Stimulated activated memory B cell treated with anti-CD40 and anti-IgM and Interleukin-4, amounts not matched to agents 10 μg/mL and 1 μg/mL and 100 μg/mL, for 72 hours (primary cell): Measurements from ENCODE around the gene STK10.
A peak's percentile ranks its signal among the peaks of the same experiment; 100 is the strongest.

Experiments
- ATAC-seq: fragments of 150-1000 bp; cut with Tn5 transposase; 2 replicates; pipeline ENCODE4 v1.10.0; 2021
- H3K27ac Mint-ChIP-seq: one replicate; pipeline ENCODE4 v1.8.0; 2022; ENCODE audit warnings: mild to moderate bottlenecking, mixed read lengths
- H3K27me3 Mint-ChIP-seq: one replicate; pipeline ENCODE4 v1.8.0; 2022; ENCODE audit warnings: mixed read lengths
- H3K36me3 Mint-ChIP-seq: one replicate; pipeline ENCODE4 v1.8.0; 2022; ENCODE audit warnings: mixed read lengths
- H3K4me1 Mint-ChIP-seq: one replicate; pipeline ENCODE4 v1.8.0; 2022; ENCODE audit warnings: mixed read lengths
- H3K4me3 Mint-ChIP-seq: one replicate; pipeline ENCODE4 v1.8.0; 2022; ENCODE audit warnings: mild to moderate bottlenecking, moderate library complexity, mixed read lengths
- H3K9me3 Mint-ChIP-seq: one replicate; pipeline ENCODE4 v1.8.0; 2022; ENCODE audit warnings: mixed read lengths

The STK10 gene

DNA sequence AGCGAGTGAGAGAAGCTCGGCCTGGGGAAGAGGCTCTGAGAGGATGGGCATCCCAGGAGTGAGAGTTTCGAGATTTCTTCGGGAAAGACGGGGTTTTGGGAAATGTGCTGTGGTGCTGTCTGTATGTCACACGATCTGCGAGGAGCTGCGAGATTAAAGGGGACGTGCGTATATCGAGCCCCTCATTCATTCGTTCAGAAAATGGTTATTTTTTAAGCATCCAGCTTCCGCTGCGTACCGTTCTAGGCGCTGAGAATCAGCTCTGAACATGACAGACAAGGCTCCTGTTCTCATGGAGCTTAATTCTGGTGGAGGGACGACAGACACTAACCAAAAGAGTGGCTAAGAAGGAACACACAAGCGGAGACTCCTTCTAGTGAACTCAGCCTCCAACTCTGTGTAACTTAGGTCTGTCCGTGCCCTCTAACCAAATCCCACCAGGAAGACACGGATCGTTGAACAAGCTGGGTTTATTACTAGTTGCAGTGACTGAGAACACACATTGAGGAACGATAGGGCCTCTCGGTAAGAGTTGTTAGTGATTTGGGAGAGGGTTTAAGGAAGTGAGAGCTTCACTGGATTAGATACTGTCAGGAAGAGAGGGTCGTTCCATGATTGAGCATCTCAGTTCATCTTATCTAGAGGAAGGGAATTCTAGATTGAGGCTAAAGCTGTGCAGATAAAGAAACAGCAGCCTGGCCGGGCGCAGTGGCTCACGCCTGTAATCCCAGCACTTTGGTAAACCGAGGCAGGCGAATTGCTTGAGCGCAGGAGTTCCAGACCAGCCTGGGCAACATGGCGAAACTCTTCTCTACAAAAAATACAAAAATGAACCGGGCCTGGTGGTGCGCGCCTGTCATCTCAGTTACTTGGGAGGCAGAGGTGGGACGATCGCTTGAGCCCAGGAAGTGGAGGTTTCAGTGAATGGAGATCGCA is 180.6 kb downstream of the STK10 start:
- peaks cover 42% of the 10 kb centered on the region for H3K4me1 Mint-ChIP-seq
- no peak for ATAC-seq
- H3K9me3 Mint-ChIP-seq = no peaks in the 10 kb centered on the region

DNA sequence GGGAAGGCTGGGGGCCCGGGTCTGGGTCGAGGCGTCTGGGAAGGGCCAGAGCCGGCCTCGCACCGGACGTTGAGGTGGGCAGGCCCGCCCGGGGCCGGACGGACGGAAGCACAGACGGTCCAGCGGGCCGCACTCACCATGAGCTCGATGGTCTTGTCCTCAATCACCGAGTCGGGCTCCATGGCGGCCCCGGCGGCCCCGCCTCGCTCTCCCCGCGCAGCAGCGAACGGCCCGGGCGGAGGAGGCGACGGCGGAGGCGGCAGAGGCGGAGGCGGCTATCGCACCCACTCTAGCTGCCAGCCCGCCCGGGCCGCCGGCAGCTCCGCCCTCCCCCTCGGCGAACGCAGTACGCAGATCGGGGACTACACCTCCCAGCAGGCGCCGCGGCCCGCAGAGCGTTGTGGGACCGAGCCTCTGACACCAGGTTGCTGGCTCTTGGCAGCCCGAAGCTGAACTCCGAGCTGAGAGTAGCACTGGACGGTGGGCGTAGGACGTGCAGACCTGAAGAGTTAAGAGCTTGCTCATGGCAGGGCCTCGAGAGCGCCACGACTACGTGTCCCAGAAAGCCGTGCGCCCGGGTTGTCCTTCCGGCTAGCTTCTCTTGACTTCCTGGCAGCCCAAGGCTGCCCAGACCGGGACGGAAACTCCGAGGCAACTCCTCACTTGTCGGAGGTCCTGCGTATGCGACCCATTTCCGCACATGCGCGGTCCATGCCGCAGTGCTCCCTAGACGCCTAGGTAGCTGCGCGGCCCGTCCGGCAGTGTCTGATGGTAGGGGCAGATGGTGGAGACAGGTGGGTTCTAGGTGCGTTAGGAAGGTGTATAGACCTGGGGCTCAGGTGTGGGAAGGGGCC is 181.5 kb downstream of the STK10 start, which contains the start of gene FBXW11:
FBXW11 (minus strand) TSS at position 318 of the 854 bp plus-strand sequence; CDS start at position 182, 136 bp downstream.
- H3K4me3 Mint-ChIP-seq = peak within 1 kb of the TSS; percentile 90
- H3K4me1 Mint-ChIP-seq = peaks cover 51% of the 10 kb centered on the region
- H3K9me3 Mint-ChIP-seq = no peaks in the 10 kb centered on the region
- H3K36me3 Mint-ChIP-seq = peaks cover 12% of the 10 kb centered on the region
- H3K27ac Mint-ChIP-seq = peak within 1 kb of the TSS; percentile 96
- no peaks in the 10 kb centered on the region for H3K27me3 Mint-ChIP-seq
- ATAC-seq = peak; percentile 94

More for the DNA sequence above, 180.6 kb downstream of the STK10 start:
- peaks cover 12% of the 10 kb centered on the region for H3K36me3 Mint-ChIP-seq
- H3K4me3 Mint-ChIP-seq = peak overlapping the region; percentile 90
- H3K27me3 Mint-ChIP-seq = no peaks in the 10 kb centered on the region
- H3K27ac Mint-ChIP-seq = peak overlapping the region; percentile 96

DNA sequence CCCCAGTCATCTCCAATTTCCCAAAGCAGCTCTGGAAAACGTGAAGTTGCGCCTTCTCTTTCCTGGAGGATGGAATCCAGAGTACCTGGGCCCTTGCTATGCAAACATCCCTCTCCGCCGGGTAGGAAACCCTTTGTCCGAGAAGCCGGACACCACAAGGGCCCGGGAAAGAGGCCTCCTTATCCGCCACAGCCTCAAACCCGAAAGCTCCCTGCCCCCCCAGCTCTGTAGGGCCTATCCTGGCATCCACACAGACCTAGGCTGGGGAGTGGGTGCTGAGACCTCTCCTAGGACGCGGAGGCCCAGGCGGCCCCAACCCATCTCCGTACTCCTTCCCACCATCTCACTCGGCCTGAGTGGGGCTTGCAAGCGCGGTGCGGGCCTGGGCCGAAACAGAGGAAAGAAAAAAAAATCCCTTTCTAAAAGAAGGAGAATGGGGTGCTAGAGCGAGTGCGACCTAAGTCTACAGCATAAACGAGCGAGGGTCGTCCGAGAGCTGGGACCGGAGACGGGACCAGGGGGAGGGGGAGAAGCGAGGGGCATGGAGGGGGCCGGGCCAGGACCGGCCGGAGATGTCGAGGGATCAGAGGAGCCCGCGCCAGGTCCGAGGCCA is 182.2 kb downstream of the STK10 start:
- H3K27ac Mint-ChIP-seq = peak overlapping the region; percentile 96
- H3K9me3 Mint-ChIP-seq = no peaks in the 10 kb centered on the region
- H3K27me3 Mint-ChIP-seq = no peaks in the 10 kb centered on the region
- ATAC-seq = peak; percentile 48
- peak overlapping the region; percentile 90 for H3K4me3 Mint-ChIP-seq
- H3K4me1 Mint-ChIP-seq = peaks cover 58% of the 10 kb centered on the region
- peaks cover 12% of the 10 kb centered on the region for H3K36me3 Mint-ChIP-seq

DNA sequence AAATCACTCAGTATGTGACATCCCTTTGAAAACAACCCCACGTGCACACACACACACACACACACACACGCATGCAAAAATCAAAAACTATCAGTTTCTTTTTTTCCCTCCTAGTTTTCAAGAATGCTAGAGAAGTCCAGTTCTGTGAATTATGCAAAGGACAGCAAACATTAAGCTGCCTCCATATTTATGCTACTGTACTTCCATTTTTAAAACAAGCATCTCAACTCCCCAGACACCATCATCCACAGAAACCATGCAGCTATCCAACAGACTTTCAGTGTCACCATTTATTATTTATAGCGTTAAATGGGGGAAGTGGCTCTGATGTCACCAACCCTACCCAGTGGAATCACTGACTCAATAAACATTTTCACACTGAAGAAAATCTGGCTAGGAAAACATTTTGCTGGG is 183.2 kb downstream of the STK10 start:
- ATAC-seq = no peak
- H3K27ac Mint-ChIP-seq = peak overlapping the region; percentile 96
- peaks cover 16% of the 10 kb centered on the region for H3K36me3 Mint-ChIP-seq
- H3K9me3 Mint-ChIP-seq = no peaks in the 10 kb centered on the region
- H3K27me3 Mint-ChIP-seq = no peaks in the 10 kb centered on the region
- peak overlapping the region; percentile 90 for H3K4me3 Mint-ChIP-seq
- H3K4me1 Mint-ChIP-seq = peaks cover 68% of the 10 kb centered on the region

DNA sequence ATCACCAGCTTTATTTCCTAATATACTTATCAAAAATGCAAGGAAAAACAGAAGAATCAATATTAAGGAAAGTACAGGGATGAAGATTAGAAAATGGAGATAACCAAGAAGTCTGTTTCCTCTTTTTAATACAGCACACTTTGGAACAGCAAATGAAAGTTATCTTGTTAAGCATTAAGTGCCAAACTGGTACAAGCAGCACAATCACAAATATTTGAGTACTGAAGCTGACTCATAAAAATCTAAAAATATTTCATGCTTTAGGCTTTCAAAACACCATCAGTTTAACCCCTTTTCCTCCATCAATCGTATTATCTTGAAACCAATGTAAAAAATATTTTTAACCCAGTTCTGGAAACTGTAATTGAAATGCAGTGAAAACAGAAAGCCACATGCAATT is 184.3 kb downstream of the STK10 start:
- Mint-ChIP-seq H3K4me3 (peak overlapping the region; percentile 57), H3K4me1 (peaks cover 74% of the 10 kb centered on the region), H3K27ac (peak overlapping the region; percentile 83)

DNA sequence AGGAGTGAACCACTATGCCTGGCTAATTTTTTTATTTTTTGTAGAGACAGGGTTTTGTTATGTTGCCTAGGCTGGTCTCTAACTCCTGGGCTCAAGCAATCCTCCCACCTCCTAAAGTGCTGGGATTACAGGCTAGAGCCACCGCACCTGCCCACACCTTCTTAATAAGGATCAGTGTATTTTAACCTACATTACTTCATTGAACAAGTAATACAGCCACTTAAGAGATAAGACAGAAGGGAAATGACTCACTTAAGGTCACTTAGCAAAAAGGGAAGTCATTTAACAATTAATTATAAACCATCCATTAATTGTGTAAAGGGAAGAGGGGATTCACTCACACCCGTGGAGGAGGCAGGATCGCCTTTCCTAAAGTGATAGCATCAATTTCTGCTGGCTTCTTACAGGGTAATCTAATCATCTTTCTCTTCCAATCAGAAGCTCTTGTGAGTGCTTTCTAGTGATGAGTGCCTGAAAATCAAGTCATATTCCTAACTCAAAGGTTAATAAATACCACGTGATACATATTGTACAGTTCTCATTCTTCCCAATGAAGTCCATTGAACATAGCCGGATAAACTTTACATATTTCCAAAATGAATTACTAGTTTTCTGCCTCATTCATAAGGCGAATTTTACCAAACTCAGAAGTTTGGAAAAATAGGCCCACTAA is 185.0 kb downstream of the STK10 start:
- Mint-ChIP-seq H3K27me3 (no peaks in the 10 kb centered on the region), H3K9me3 (no peaks in the 10 kb centered on the region), H3K36me3 (peaks cover 19% of the 10 kb centered on the region), H3K4me1 (peaks cover 75% of the 10 kb centered on the region), H3K27ac (peak overlapping the region; percentile 83), H3K4me3 (no peak overlapping the region)
- ATAC-seq = no peak

More for the DNA sequence above, 184.3 kb downstream of the STK10 start:
- ATAC-seq = no peak
- Mint-ChIP-seq H3K27me3 (no peaks in the 10 kb centered on the region), H3K36me3 (peaks cover 19% of the 10 kb centered on the region), H3K9me3 (no peaks in the 10 kb centered on the region)

DNA sequence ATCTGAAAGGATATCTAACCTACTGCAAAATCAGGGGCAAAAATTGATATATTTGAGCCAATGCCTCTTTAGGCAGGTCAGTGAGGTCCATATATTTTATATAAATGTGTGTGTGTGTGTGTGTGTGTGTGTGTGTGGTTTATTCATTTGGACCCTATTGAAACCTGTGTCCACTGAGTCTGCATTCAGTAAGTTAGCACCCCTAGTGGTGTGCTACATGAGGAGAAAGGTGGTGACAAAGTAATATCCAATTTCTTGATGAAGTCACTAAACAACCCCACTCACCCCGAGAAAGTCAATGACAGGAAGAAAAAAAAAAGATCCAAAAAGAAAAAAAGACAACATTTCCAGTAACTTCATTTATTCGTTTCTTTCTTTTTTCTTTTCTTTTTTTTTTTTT is 185.7 kb downstream of the STK10 start:
- Mint-ChIP-seq H3K9me3 (no peaks in the 10 kb centered on the region), H3K27me3 (no peaks in the 10 kb centered on the region), H3K27ac (peak overlapping the region; percentile 83), H3K36me3 (peaks cover 21% of the 10 kb centered on the region), H3K4me3 (no peak overlapping the region), H3K4me1 (peaks cover 75% of the 10 kb centered on the region)
- no peak for ATAC-seq

DNA sequence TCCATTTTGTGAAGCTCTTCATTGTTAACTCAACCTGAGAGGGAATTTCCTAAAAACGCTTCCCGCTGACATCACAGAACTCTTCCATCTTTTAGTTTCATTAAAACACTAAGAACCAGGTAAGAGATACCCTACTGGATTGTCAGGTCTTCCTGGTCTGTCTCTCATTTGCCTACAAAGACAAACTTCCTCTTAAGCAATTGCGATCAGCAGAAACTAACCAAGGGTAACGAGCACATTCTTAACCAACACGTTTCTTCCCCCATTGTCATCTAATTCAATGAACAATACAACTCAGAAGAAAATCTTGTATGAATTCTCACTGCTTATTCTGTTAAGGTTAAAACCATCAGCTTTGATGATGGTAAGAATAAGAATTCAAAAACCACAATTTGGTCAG is 188.1 kb downstream of the STK10 start:
- peaks cover 25% of the 10 kb centered on the region for H3K36me3 Mint-ChIP-seq
- peak overlapping the region; percentile 83 for H3K27ac Mint-ChIP-seq
- peaks cover 82% of the 10 kb centered on the region for H3K4me1 Mint-ChIP-seq
- H3K27me3 Mint-ChIP-seq = no peaks in the 10 kb centered on the region
- peak; percentile 88 for ATAC-seq
- H3K9me3 Mint-ChIP-seq = no peaks in the 10 kb centered on the region
- H3K4me3 Mint-ChIP-seq = peak overlapping the region; percentile 66

DNA sequence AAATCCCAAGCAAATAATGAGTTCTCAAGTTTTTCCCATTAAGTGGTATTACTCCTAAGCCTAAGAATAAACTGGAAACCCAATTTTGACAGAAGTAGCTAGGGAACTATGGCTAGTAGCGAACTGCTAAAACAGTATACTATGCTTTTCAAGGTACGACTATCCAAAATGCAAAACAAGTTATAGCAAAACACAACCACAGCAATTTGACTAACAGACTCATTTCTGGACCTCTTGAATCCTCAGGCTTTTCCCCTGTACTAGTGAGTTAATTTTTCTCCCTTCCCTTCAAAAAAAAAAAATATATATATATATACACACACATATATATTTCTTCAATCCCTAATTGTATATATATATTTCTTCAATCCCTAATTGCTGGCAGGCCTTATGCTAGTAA is 188.9 kb downstream of the STK10 start:
- Mint-ChIP-seq H3K9me3 (no peaks in the 10 kb centered on the region), H3K36me3 (peaks cover 25% of the 10 kb centered on the region), H3K27me3 (no peaks in the 10 kb centered on the region), H3K4me1 (peaks cover 81% of the 10 kb centered on the region), H3K27ac (peak overlapping the region; percentile 83), H3K4me3 (no peak overlapping the region)
- no peak for ATAC-seq

DNA sequence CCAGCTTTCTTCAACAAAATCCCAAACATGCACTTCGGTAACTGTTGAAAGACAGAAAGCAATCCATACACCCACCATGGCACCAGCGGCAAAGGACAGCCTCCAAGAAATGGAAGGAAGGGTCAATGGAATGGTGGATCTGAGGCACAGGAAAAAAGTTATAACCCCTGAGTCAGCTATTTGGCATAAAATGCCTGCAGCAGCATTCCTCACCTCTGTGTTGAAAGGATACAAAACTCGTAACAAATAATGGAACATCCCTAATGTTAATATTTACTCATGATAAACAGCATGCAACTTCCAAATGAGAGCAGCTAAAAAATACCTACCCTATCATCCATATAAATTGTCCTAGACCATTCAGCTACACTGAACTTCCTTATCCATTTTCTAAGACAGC is 191.0 kb downstream of the STK10 start:
- H3K27me3 Mint-ChIP-seq = no peaks in the 10 kb centered on the region
- no peak for ATAC-seq
- no peak overlapping the region for H3K27ac Mint-ChIP-seq

DNA sequence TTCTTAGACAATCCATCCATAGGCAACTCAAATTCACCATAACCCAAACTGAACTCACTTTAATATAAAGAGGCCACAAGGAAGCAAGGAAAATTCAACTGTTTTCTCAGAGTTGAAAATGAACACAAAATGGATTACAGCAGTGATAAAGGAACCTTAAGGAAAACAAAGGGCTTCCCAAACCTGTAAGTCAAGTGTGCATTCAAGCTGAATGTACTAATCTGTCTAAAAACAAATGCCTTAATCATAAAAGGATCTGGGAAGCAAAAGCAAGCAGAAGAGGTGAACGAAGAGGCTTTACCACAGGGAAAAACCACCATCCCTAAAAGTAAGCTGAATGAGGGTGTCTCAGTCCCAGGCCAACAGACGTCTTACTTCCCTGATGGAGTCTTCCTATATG is 195.2 kb downstream of the STK10 start:
- no peak for ATAC-seq
- Mint-ChIP-seq H3K36me3 (peaks cover 67% of the 10 kb centered on the region), H3K27me3 (no peaks in the 10 kb centered on the region), H3K27ac (peak overlapping the region; percentile 68), H3K4me3 (no peak overlapping the region), H3K4me1 (peaks cover 68% of the 10 kb centered on the region), H3K9me3 (no peaks in the 10 kb centered on the region)

More for the DNA sequence above, 191.0 kb downstream of the STK10 start:
- Mint-ChIP-seq H3K4me1 (peaks cover 78% of the 10 kb centered on the region), H3K36me3 (peaks cover 45% of the 10 kb centered on the region), H3K4me3 (no peak overlapping the region), H3K9me3 (no peaks in the 10 kb centered on the region)

DNA sequence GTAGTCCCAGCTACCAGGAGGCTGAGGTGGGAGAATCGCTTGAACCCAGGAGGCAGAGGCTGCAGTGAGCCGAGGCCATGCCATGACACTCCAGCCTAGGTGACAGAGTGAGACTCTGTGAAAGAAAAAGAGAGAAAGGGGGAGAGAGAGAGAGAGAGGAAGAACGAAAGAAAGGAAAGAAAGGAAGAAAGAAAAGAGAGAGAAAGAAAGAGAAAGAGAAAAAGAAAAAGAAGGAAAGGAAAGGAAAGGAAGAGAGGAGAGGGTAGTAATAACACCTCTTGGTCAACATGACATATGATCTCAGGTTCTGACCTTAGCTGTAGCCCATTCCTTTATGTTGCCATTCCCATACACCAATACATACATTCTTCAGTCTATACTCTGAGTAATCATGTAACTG is 195.7 kb downstream of the STK10 start:
- no peaks in the 10 kb centered on the region for H3K27me3 Mint-ChIP-seq
- ATAC-seq = no peak
- no peaks in the 10 kb centered on the region for H3K9me3 Mint-ChIP-seq
- H3K4me3 Mint-ChIP-seq = no peak overlapping the region
- no peak overlapping the region for H3K27ac Mint-ChIP-seq
- H3K36me3 Mint-ChIP-seq = peaks cover 70% of the 10 kb centered on the region
- H3K4me1 Mint-ChIP-seq = peaks cover 68% of the 10 kb centered on the region
